Activated naive CD4-positive, alpha-beta T cell treated with anti-CD3 and anti-CD28 coated beads, Interleukin-2, amount 50 U/mL, for 16 hours (primary cell): Measurements from ENCODE around the gene SLFNL1.

Experiments used
- DNase-seq: peaks from one replicate; pipeline ENCODE4 v3.0.0-alpha.2; 2020

Gene SLFNL1

DNA sequence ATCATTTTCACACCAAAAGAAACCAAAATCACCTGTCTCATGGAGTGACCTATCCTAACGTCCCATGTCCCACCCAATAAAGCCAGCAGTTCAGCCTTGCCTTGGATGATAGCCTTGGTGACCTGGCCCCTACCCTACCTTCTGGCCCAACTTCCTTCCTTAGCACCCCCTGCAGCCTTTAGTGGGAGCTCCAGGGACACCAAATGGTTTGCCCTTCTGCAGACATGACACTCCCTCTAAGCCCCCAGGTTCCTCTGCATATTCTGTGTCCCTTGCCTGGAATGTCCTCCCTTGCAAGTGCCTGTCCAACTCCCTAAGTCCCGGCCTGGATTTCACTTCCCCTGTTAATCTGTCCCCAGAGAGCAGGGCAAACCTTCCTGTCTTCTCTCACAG lies 2.2 kb downstream of the SLFNL1 start:
- DNase-seq = no peak

GRCh38 chr1:41018018-41018410 lies 3.5 kb downstream of the SLFNL1 start:
- no peak for DNase-seq

DNA sequence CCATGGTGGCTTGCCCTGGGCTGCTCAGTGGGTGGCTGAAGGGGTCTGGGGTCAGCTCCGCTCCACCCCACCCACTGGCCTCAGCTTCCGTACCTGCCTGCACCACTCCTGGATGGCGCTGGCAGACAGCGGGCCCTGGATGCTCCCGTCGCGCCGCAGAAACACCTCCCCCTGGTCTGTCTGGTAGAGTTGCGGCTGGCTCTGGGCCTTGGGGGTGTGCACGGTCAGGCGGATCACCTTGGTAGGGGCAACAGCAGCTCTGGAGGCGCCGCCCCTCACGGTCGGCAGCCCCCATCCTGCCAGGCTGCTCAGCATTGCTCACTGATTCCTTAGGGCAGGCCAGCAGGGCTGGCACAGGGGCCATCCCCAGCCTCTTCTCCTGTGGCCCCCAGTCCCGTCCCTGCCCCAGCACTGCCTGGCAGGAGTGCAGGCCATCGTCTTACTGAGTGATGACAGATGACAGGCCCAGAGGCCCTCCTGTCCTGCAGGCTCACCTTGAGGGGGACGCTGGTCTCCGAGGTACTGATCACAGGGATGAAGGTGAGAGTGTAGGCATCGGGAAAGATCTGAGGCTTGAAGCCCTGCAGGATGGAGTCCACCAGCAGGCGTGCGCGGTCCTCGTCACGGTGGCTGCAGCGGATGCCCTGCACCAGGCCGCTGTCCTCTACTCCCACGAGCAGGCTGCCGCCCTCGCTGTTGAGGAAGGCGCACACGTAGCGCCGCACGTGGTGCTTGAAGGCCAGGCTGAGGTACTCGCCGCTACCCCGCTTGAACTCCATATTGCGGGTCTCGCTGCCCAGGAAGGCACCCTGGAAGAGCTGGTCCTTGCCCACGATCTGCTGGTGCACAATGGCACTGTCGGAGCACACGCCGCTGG lies 4.1 kb downstream of the SLFNL1 start:
- DNase-seq = no peak

- no peak for DNase-seq
These were observed 5.5 kb downstream of the SLFNL1 start for GRCh38 chr1:41015897-41016470.

DNA sequence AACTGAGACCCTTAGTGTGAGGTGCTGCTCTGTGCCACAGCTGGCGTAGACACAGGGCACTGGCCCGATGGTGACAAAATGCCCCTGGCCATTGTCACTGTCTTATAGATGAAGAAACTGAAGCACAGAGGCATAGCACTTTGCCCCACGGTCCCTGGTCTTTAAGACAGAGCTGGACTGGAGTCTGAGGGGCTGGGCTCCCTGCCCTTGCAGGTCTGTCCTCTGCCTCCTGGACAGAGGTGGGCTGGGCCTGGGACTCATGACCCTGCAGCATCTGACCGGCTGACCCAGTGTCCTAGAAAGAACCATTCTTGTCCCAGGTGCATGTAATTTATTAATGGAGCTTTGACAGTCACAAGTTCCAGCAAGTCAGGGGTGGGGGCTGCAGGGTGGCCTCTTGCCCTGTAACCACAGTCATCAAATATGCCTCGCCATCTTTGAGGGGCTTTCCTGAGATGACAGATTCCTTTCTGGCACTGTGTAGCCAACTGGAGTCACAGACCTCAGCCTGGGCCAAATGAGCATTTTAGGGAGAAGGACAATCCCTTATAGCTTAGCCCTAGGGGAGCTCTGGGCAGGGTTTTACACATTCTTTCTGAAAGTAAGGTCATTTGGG lies 6.1 kb downstream of the SLFNL1 start:
- no peak for DNase-seq

DNA sequence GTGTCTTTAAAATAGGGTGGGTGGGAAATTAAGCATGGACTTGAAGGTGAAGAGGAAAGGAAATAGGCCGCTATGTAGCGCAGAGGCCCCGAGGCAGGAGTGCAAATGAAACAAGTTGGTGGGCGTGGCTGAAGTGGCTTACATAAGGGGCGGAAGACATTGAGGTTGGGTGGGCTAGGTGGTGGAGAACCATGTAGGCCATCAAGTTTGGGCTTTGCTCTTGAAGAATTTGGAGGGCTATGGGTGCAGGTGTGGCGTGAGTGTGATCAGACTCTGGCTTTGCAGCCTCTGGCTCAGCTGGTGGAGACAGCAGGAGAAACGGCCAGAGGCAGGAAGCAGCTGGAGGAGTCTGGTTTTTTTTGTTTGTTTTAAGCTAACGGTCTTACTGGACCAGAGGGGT lies 6.7 kb downstream of the SLFNL1 start:
- DNase-seq = no peak

DNA sequence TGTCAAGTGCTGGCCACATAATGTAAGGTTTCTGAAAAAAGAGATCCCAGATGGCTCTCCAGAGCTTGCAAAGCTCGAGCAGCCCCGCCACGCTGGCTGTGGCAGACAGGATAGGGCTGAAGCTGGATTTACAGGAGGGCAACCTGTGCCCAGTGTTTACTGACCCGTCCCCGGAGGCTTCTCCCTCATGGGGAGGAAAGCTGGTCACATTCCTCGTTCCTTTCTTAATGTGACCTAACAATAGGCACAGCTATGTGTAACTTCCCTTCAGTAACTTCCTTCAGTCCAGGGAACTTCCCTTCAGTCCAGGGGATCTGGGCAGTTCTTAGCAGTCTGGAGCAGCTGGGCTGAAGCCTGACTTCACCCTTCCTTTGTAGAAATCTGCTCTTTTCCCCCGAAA lies 7.7 kb downstream of the SLFNL1 start:
- DNase-seq = no peak

GRCh38 chr1:41013024-41013423 lies 8.5 kb downstream of the SLFNL1 start:
- no peak for DNase-seq

DNA sequence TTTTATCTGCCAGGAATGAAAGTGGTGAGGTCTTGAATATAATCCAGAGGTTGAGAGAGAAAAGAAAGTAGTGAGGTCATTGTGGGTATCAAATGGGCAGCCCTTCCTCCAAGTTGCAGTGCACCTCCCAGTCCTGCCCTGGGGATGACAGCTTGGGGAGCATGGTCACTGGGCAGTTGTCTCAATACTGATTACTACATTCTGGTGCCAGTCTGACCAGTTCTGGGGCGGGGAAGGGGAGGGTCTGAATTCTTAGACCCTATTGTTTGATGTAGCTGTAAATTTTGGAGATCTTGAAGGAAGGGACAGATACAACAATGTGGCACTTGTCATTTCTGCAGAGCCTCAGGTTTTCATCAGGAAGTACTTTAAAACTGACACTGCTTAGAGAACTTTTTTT lies 11.2 kb downstream of the SLFNL1 start:
- DNase-seq = no peak

- DNase-seq = no peak
These were observed 12.1 kb downstream of the SLFNL1 start for GRCh38 chr1:41009466-41009865.

DNA sequence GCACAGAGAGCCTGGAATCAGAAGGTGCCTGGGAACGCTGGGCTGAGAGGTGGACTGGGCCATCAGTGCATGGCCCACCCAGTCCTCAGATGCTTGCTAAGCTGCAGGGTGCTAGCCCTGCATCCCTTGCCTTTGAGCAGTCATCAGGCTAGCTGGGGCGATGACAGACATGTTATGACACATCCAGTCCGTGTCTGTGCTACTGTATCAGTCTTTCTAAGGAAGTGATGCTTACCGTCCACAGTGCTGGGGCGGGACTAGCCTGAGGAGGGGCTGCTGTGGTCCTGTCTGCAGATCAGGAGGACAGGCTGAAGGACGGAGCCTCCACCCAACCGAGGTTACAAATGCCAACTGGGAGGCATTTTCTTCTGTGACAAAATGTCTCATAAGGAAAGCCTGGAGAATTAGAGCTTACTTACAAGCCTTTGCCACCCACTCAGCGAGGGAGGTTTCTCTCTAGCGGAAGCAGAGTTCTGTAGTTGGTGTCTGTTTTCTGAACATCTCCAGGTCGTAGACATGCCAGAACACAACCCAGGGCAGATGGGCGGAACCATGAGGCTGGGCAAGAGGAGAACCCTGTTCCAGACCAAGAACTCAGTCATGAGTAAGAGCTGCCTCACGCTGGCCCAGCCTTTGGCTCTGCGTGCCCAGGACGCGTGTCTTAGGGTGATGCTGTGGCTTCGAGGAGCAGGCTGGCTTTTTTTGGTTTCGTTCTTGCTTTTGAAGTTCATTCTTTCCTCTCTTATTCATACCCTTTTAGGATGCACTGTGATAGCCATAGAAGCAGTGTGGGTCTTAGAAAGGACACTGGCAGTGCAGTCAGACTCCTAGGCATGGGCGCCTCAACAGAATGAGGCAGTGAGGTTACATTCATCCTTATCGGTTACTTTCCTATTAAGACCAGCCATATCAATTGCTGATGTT lies 14.3 kb downstream of the SLFNL1 start:
- no peak for DNase-seq

- DNase-seq = no peak
These were observed 15.6 kb downstream of the SLFNL1 start for GRCh38 chr1:41005876-41006275.

DNA sequence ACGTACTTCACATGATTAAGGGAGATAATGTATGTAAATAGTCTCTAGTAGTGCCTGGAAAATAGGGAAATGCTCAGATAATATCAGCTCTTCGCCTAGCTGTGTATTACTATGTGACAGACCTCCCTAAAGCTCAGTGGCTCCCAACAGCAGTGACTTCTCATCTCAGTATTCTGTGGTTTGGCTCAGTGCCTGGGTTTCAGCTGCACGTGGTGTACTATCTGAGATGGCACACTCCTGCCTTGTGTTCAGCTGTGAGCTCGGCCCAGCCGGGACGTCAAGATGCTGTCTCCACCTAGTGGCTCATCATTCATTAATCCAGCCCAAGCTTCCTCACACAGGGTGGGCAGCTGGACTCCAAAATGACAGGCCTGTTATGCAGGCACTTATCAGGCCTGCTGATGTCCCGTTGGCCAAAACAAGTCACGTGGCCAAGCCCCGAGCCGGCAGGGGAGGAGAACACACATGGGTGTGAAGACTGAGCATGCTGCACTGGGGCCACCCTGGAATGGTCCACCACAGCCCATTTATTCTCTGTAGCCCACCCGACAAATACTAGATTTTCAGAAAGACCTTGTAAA lies 17.8 kb downstream of the SLFNL1 start:
- peak; percentile 87 for DNase-seq

GRCh38 chr1:41003127-41003639 lies 18.3 kb downstream of the SLFNL1 start:
- DNase-seq = no peak

DNA sequence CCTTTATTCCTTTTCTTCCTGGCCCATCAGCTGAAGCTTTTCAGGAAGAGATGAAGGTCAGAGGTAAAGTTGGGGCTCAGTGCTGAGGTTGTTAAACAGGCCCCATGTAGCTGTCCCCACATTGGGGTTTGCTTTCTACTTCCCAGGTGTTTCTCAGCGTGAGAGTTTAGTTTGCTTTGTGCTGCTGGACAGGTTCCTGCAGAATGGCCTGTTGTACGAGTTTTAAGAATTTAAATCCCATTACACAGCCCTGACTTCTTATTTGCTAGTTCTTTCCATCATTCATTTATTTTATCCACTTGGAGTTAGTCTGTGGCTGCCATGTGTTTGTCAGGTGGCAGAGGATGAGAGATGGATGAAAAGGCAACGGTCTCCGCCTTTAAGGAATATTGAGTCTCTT lies 22.9 kb downstream of the SLFNL1 start:
- DNase-seq = no peak

- no peak for DNase-seq
These were observed 24.4 kb downstream of the SLFNL1 start for GRCh38 chr1:40997096-40997495.

GRCh38 chr1:40989066-40989465 lies 32.5 kb downstream of the SLFNL1 start:
- no peak for DNase-seq

DNA sequence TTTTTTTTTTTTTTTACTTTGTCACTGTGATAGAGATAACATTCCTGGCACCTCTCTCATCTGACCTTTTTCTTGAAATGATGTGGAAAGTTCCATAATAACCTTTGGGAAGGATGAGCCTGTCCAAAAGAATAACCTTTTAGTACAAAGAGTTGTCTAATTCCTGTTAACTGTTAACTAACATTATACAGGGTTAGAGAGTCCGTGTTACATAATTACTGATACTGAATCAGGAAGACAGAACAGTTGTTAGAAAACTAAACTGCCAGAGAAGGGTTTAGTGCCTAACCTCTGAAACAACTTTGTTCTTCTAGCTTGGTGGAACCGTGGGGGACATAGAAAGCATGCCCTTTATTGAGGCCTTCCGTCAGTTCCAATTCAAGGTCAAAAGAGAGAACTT lies 33.2 kb downstream of the SLFNL1 start:
- no peak for DNase-seq

GRCh38 chr1:40987439-40988276 lies 33.9 kb downstream of the SLFNL1 start:
- no peak for DNase-seq

DNA sequence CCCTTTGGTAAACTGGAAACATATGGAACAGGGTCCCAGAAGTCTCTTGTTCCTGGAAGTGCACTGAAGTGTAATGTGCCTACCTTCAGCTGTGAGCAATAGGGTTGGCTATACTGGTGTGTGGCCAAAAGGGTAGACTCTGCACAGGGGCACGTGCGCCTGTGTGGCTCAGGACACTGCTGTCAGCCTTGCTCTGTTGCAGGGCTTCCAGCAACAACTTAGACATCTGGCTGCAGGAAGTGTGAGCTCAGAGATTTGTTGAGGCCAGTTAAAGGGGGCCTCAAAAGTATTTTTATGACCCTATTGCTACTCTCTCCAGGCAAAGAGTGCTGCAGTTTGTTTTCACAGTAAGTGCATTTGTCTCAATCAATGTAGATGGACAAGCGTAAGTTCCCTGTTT lies 34.6 kb downstream of the SLFNL1 start:
- DNase-seq = no peak

GRCh38 chr1:40986328-40986783 lies 35.2 kb downstream of the SLFNL1 start:
- no peak for DNase-seq
